ENCODE data around the gene ARPC1B. TPM values are rescaled to one million over a fixed set of nuclear protein-coding genes. Genes with fewer than 3 reads are reported as not detected.

Gene ARPC1B
- total RNA-seq, 1 donor from 2014 or later: 55.0 TPM

DNA sequence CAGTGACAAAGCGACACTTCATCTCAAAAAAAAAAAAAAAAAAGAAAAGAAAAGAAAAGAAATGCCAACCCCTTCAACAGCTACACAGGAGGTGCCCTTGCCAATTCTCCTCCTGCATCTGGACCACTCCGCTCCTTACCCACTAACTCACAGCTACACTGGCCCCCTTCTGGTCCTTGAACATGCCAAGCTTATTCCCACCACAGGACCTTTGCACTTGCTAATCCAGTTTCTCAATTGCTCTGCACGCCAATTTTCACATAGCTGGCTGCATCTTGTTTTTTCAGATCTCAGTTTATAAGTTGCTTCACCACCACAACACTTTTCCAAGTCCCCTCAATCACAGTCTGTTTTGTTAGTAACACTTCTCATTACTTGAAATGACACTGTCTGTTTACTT is 28.3 kb downstream of the ARPC1B start:
- no peak for DNase-seq (ENCODE audit: extremely low spot score, unreplicated experiment)
- Mint-ChIP-seq H3K36me3 (peaks cover 25% of the 10 kb centered on the region), H3K9me3 (no peaks in the 10 kb centered on the region), H3K27ac (no peak overlapping the region), H3K27me3 (no peaks in the 10 kb centered on the region), H3K4me1 (ENCODE audit: unreplicated experiment) (peaks cover 8% of the 10 kb centered on the region), H3K4me3 (no peak overlapping the region)
- TF ChIP-seq CTCF (conservative IDR thresholded peaks at IDR 0.05): no peak

DNA sequence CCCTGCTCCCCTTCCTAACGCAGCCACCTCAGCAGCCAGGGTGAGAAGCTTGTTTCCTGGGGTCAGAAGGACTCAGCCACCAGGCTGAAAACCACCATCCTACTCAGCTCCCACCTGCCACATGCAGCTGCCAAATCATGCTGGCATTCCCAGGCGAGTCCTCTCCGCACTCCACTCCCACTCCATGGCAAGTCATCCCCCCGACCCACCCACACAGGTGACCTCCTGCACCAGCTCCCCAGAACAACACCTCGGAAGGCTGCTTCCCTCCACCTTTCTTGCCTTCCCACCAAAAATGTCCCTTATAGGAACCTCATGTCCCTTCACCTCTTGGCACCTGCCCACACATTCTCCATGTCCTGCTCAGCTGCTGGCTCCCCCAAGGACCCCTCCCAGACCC is 29.2 kb downstream of the ARPC1B start:
- peaks cover 20% of the 10 kb centered on the region for H3K36me3 Mint-ChIP-seq

GRCh38 chr7:99404235-99404976 is 29.9 kb downstream of the ARPC1B start:
- Mint-ChIP-seq H3K27ac (peak overlapping the region; percentile 22), H3K27me3 (no peaks in the 10 kb centered on the region), H3K36me3 (peaks cover 21% of the 10 kb centered on the region), H3K9me3 (no peaks in the 10 kb centered on the region), H3K4me3 (no peak overlapping the region), H3K4me1 (ENCODE audit: unreplicated experiment) (peaks cover 8% of the 10 kb centered on the region)
- TF ChIP-seq CTCF (conservative IDR thresholded peaks at IDR 0.05): no peak
- DNase-seq (ENCODE audit: extremely low spot score, unreplicated experiment): no peak

More for the DNA sequence above, 29.2 kb downstream of the ARPC1B start:
- no peak for TF ChIP-seq CTCF (conservative IDR thresholded peaks at IDR 0.05)
- Mint-ChIP-seq H3K27me3 (no peaks in the 10 kb centered on the region), H3K4me3 (no peak overlapping the region), H3K9me3 (no peaks in the 10 kb centered on the region), H3K4me1 (ENCODE audit: unreplicated experiment) (peaks cover 8% of the 10 kb centered on the region), H3K27ac (peak overlapping the region; percentile 22)
- DNase-seq (ENCODE audit: extremely low spot score, unreplicated experiment): no peak

GRCh38 chr7:99404977-99405320 is 30.4 kb downstream of the ARPC1B start:
- peaks cover 21% of the 10 kb centered on the region for H3K36me3 Mint-ChIP-seq
- DNase-seq (ENCODE audit: extremely low spot score, unreplicated experiment): no peak
- peaks cover 8% of the 10 kb centered on the region for H3K4me1 Mint-ChIP-seq (ENCODE audit: unreplicated experiment)
- no peaks in the 10 kb centered on the region for H3K27me3 Mint-ChIP-seq
- no peak for TF ChIP-seq CTCF (conservative IDR thresholded peaks at IDR 0.05)
- H3K27ac Mint-ChIP-seq: no peak overlapping the region
- no peak overlapping the region for H3K4me3 Mint-ChIP-seq
- H3K9me3 Mint-ChIP-seq: no peaks in the 10 kb centered on the region

GRCh38 chr7:99406557-99406956 is 32.0 kb downstream of the ARPC1B start:
- DNase-seq (ENCODE audit: extremely low spot score, unreplicated experiment): no peak
- Mint-ChIP-seq H3K4me3 (peak overlapping the region; percentile 98), H3K4me1 (ENCODE audit: unreplicated experiment) (peaks cover 15% of the 10 kb centered on the region), H3K27ac (peak overlapping the region; percentile 98), H3K27me3 (no peaks in the 10 kb centered on the region), H3K36me3 (peaks cover 23% of the 10 kb centered on the region), H3K9me3 (no peaks in the 10 kb centered on the region)
- no peak for TF ChIP-seq CTCF (conservative IDR thresholded peaks at IDR 0.05)
